Measurements from ENCODE around the gene RYR3.

DNA sequence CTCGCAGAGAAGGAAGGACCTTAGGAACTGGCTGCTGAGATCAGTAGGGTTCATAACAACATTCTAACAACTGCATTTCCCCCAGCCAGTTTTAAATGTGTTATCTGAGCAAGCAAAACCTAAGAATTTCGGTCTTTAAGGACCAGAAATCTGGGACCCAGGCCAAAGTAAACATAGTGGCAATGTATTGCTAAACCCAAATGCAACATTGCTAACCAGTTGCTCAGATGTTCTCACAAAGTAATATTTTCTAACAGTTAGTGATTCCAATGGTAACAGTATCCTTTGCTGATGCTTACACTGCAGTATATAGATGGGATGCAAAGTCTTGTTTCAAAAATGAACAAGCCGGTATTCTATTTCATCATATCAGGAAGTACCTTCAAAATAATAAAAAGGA, 254.3 kb downstream of the RYR3 start:
- TF ChIP-seq, protein P1, sequence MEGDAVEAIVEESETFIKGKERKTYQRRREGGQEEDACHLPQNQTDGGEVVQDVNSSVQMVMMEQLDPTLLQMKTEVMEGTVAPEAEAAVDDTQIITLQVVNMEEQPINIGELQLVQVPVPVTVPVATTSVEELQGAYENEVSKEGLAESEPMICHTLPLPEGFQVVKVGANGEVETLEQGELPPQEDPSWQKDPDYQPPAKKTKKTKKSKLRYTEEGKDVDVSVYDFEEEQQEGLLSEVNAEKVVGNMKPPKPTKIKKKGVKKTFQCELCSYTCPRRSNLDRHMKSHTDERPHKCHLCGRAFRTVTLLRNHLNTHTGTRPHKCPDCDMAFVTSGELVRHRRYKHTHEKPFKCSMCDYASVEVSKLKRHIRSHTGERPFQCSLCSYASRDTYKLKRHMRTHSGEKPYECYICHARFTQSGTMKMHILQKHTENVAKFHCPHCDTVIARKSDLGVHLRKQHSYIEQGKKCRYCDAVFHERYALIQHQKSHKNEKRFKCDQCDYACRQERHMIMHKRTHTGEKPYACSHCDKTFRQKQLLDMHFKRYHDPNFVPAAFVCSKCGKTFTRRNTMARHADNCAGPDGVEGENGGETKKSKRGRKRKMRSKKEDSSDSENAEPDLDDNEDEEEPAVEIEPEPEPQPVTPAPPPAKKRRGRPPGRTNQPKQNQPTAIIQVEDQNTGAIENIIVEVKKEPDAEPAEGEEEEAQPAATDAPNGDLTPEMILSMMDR (IDR thresholded peaks at IDR 0.05) = no peak
- no peak for TF ChIP-seq ZFX (IDR thresholded peaks at IDR 0.05; ENCODE audit: borderline replicate concordance)
